ENCODE results near the gene GAS2L1.

Gene GAS2L1

DNA sequence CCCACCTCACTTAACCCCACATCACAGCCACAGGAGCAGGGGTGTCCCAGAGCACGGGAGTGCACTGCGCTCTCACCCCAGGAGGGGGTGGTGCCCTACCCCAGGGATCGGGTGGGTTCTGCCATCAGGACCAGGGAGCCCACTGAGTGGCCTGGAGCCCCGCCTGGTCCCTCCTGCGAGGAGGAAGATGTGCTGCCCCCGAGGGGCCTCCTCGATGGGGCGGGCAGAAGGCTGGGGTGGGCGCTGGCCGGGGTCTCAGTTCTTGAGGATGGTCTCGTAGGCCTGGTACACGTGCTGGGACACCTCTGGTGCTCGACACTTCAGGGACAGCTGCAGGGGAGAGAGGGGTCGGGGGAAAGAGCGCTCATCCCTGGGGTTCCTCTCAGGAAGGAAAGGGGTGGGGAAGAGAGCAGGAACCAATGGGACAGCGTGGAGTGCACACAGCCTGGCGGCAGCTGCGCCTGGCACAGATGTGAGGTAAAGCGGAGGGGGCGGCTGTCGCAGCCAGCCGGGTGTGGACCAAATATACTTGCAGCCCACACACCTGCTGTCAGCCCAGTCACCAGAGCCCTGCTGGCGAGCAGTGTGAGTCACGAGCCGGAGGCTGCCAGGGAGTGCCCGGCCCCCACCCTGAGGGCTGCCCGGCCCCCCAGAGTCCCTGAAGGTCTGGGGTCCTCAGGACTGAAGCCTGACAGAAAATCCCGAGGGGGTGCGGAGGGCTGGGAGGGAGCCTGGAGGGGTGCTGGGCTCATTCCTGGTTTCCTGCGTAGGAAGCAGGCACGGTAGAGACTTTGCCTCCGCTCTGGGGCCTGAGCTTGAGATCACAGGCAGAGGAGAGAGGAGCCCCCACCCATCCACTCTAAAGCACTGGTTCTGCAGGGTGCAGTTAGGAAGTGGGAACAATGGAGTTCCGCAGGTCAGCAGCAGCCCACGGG lies 22.4 kb downstream of the GAS2L1 start:
- DNase-seq, result no peak

DNA sequence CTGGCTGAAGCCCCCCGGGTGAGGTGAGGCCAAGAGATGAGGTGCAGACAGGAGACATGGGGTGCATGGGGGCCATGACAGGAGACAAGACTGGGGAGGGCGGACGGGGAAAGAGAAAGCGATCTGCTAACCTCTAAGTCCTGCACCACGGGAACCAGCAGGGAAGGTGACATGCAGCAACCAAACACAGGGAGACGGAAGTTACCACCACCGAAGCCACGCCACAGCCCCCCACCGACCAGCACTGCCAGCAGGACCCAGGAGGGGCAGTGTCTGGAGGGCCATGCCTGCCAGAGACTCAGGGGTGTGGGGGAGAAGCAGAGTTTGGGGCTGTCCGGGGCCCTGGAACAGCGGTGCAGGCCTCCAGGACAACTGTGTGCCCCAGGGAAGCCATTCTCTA lies 23.1 kb downstream of the GAS2L1 start:
- DNase-seq, result no peak

DNA sequence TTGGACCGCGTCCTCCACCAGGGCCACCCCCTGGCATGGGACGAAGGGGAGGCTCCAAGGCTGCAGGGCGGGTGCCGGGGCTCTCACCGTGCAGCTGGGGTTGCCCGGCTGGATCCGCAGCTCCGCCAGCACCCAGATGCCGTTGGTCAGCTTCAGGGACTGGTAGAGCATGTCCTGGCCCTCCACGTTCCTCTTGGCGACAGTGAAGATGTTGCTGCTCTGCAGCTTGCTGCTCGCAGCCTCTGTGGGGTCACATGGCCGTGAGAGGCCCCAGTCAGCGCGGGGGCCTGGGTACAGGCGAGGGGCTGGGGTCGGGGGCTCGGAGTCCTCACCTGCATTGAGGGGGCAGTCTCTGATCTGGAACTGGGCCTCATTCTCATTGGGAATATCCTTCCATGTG lies 23.8 kb downstream of the GAS2L1 start:
- DNase-seq, result no peak

DNA sequence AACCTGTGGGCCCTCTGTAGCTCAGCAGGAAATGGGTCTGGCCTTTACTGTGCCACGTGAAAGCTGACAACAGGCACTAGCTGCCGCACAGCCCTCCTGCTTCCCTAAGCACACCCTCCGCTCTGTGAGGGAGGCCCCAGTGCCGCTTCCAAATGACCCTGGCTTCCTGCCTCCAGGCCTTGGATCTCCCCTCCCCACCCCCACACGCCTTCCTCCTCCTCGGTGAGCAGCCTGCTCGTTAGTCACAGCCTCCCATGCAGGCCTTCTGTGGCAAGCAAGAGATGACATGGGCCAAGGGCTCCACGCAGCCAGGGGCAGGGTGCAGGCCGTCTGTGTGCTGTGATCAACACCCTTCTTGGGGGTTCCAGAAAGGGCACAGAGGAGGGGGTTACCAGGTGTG lies 24.3 kb downstream of the GAS2L1 start:
- no peak for DNase-seq

DNA sequence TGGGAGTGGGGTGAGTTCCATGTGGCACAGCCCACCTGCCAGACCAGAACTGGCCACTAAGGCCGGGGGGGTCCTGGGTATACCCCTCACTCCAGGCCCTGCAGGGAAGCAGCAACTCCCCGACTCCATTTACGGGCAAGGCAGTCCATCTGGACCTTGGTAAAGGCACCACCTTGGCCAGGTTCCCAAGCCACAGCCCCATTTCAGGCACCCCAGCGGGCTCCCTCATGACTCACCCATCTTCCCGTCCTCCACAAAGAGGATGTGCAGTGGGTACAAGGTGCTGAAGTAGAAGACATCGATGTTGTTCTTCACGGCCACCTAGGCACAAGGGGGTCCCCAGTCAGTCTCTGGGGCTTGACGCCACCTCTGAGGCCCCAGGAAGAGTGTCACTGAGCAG lies 24.8 kb downstream of the GAS2L1 start:
- DNase-seq, result no peak

DNA sequence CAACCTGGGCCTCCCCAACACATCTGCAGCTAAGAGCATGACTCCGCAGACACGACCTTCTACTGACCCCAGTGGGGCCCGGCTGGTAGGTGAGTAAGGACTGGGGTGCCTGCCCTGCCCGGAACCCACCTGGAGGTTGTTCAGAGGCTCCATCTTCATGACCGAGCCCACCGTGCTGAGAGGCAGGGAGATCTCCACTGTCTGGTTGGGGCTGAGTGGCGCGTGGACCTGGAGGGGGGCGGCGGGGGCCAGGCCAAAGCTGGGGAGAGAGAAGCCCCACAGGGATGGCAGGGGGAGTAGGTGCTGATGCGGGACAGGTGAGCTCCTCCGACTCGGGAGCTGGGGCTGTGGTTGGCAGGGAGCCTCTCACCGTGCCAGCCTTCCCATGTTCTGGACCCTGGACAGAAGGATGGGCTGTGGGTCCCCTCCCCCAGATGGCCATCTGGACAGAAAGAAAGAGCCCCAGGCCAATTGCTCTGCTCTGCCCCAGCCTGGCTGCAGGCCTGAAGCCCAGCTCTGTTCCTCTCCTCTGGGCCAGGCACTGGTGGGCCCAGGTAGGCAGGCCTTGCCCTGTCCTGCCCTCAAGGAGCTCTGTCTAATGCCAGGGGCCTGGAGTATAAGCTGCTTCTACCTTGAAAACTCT lies 25.3 kb downstream of the GAS2L1 start:
- no peak for DNase-seq

DNA sequence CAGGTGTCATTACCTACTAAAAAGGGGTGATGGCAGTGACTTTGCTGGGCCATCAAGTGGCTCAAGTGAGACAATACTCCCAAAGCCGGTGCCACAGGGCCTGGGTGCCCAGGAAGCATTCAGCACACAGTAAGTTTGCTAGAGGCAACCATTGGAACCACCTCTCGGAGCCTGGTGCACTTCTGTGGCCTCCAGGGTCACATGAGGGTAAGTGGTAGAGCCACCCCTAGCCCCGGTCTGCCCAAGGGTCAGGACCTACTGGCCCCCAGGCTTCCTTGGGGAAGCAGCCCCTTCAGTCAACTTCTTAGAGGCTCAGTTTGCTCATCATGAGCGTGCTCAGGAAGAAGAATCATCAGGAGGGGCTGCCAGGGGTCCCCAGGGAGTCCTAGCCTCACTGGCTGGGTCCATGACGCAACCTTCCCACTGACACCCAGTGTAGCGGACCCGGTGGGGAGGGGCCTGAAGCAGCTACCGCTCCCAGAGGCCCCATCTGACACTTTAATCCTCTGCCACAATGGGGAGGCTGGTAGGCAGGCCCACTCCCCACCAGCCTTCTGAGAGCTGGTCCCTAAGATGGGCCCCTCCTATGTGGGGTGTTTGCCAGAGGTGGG lies 26.5 kb downstream of the GAS2L1 start:
- no peak for DNase-seq

DNA sequence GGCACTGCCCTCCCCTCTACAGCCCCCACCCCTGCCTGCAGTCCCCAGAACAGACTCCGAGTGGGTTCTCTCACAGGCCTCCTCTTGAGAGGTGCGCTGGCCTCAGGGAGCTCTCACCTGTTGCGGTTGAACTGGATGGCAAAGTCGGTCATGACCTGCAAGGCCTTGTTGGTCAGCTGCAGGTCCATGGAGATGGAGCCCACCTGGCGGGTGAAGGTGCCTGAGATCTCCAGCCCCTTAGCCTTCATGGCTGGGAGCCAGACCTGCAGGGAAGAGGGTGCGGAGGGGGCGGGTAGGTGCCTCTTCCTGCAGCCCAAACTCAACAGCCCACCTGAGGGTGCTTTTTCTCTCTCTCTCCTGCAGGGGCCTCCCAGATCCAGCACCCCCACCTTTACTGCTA lies 27.7 kb downstream of the GAS2L1 start:
- DNase-seq, result no peak

DNA sequence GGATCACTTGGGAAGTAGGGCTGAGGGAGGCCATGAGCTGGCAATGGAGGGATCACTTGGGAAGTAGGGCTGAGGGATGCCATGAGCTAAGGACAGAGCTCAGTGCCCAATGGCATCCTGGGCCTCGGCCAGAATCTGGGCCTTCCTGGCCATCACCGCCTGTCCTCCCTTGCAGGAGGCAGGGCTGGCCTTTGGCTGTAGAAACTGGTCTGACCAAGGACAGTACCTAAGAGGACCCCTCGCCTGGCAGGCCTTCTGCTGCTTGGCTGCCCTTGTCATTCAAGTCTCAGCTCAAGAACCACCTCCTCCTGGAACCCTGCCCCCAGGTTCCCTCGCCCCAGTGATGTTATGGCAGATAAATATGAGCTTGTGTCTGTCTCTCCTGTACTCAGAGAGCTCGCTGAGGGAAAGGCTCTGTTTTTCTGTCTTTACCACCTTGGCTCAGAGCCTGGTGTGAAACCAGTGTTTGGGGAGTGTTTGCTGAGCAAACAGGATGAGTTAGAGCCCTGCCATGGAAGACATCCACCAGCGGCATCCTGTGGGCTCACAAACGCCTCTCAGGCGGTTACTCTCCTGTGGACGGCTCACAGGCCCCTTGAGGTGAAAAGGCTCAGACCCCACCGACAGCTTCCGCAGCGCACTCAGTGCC lies 28.4 kb downstream of the GAS2L1 start:
- no peak for DNase-seq

DNA sequence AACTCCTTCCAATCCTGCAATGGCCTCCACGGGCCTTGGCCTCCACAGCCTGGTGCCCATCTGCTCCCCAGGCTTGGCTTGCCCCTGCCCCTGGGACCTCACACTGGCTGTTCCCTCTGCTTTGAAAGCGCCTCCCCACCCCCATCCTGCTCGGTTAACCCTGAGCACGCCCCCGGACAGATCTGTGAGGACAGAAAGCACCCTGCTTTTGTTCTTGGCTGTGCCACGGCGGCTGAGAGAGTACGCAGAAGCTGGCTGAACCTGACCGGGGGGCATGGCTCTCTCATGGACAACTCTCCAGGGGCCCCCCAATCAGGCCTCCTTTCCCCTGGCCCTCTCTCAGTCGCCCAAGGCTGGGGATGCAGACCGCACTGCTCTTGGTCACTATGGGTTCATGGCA lies 29.2 kb downstream of the GAS2L1 start:
- no peak for DNase-seq

DNA sequence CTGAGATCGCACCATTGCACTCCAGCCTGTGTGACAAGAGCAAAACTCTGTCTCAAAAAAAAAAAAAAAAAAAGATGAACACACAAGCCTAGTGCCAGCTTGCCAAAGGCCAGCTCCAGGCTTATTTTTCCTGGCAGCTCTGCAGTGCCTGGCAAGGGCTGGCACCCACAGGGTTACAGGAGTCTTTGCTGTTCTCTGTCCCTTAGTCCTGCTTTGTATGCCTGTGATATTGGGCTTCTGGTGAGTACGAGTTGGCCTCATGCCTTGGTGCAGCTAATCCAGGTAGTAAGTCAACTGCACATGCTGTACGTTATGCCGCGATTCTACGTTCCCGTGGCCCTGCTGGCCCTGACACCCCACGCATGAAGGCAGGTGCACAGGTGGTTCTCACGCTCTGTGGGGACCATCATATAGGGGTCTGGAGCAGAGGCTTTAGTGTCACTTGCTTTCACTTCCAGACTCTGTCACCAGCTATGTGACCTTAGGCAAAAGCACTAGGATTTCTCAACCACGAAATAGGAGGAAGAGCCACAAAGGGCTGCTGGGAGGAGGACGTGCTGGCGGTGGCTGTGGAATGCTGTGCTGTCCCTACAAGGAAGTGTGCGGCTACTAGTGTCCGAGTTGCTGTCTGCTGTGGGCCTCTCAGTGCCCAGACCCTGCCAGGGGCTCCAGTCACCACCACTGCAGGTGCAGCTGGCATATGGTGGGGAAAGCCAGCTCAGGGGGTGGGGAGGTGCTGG lies 30.5 kb downstream of the GAS2L1 start:
- DNase-seq, result no peak

DNA sequence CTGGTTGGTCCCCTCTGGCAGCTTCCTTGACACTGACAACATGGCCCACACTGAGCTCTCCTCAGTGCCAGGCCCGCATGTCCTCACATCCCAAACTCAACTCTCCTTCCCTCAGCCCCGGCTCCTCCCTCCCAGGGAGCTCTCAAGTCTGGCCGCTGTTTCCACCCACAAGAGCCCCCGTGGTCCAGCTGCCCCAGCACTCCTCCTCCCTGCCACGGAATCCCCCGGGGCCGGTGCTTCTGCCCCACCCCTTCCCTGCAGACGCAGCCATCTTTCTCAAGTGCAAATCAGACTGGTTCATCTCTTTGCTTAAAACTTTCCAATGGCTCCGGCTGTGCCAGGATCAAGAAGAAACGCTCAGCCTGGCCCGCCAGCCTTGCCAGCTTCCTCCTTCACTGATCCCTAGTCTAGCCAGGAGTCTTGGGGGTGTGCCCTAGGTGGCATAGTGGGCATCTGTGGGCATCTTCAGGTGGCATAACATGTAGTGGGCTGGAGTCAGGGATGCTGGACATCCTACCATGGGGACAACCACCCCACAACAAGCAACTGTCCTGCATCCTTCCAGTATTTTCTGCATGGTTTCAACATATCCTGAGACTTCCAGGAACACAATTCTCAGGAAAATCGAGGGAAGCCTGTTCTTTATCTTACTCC lies 31.3 kb downstream of the GAS2L1 start:
- no peak for DNase-seq

DNA sequence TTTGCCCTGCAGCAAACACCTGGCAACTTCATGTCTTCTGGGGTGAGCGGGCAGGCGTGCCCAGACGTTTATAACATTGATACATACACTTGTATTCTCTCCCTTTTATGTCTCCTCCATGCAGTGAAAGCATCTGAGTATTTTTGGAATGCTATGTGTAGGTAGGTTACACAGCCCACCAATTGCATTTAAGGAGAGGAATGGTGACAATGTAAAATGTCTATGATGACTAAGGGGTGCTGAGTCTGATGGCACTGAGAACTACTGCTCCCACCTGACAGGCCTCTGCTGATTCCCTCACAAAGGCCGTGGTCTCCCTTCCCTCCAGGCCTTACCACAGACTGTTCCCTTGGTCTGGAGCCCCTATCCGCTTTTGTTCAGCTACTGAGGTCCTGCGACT lies 31.9 kb downstream of the GAS2L1 start:
- no peak for DNase-seq

DNA sequence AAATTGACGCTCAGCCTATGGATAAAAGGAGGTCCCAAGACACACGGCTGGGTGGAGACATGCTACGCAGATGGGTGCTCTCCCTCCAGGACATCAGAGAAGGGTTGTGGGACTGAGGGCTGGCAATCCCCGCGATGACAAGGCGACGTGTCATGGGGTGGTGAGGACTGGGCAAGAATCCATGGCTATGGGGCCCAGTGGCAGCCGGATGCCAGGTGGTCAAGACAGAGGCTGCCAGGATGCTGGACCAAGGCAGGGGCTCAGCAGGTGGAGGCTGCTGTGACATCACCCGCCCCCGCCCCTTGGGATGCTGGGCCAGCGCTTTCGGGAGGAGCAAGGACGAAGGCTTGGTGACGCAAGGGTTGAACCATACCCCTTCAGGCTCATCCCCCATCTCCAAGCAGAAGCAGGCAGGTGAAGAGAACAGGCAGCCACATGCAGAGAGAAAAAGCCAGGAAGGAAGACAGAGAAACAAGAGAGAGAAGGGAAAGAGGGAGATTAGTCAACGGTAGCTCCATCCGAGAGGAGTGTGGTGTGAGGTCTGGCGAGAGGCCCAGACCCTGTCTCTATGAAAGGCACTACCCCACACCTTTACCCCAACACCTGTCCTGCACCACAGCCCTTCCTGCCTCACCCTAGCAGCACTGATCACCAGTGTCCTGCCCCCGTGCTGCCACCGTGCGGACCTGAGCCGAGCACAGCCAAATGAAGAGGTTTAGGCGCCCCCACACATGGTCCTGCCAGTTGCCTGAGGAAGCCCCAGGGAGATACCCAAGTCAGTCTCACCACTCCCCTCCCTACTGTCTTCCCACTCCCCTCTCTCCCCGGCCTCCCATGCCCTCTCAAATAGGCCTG lies 33.2 kb downstream of the GAS2L1 start:
- DNase-seq, result no peak

DNA sequence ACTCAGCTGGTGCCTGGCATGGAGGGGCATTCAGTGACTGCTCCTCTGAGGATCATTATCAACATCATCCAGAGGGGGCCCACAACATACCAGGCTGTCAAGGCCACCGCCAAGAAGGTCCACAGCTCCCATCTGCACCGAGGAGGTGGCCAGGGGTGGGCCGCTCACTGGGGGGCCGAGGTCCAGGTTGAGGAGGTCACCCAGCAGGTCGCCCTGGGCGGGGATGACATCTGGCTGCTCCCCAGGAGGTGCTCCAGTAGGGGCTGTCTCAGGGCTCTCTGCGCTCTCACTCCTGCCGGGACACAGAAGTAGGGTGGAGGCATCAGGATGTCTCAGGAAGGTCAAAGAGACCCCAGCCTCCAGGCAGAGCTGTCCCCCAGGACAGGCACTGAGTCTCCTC lies 34.1 kb downstream of the GAS2L1 start:
- no peak for DNase-seq

DNA sequence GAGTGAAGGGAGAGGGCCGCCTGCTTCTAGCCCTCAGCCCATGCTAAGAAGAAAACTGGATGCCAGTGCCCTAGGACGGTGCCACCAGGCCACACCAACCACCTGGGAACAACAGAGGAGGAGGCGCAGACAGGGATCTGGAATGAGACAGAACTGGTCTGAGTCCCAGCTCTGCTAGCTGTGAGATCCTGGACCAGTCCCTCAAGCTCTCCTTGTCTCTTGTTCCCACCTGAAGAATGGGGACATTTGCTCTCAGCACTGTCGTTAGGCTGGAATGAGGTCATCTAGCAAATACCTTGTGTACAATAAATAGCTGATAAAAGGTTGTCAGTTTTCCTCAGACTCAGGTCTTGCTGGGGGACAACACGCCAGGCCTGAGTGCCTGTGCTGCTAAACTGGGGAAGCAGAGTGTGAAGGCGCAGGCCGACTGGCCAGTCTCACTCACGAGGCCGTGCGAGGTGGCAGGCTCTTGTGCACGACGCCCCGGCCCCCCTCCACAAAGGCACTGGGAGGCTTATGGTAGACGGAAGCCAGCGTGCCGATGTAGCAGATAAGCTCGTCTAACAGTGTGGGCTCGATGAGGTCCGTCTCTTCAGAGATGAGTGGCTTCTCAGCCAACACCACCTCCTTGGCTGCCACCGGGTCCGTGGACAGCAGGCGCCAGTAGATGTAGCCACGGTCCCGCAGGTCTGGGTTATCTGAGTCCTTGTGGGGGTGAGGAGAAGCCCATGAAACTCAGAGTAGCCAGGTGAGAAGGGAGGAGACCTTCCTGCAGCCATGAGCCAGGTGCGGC lies 34.8 kb downstream of the GAS2L1 start:
- DNase-seq, result no peak

DNA sequence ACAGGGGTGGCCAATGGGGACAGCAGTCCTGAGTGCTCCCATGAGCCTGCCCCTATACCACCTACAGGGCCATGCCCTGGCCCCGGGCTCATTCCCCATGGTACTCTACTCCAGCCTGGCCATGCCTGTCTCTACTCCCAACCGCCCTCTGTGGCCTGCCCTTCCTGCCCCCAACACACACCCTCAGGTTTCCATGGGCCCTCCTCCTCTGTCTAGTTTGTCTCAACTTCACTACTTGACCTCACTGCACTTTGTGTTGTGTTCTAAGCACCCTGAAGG lies 35.3 kb downstream of the GAS2L1 start:
- no peak for DNase-seq

DNA sequence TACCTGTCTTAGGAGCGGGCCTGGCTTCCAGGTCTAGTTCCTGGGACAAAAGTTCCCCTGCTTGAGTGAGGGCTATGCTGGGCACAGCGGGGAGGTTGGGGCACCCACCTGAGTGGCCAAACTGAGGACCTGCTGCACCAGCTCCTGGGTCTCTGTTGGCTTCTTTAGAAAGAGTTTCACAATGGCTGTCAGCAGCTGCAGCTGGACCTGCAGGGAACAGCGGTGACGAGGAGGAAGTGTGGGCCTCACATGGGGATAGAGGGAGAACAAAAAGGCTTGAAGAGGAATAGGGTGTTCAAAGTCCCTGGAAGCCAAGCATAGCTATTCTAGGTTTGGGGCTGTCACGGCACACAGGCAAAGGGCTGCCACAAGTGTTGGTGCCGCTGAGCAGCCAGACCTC lies 35.7 kb downstream of the GAS2L1 start:
- DNase-seq, result no peak

DNA sequence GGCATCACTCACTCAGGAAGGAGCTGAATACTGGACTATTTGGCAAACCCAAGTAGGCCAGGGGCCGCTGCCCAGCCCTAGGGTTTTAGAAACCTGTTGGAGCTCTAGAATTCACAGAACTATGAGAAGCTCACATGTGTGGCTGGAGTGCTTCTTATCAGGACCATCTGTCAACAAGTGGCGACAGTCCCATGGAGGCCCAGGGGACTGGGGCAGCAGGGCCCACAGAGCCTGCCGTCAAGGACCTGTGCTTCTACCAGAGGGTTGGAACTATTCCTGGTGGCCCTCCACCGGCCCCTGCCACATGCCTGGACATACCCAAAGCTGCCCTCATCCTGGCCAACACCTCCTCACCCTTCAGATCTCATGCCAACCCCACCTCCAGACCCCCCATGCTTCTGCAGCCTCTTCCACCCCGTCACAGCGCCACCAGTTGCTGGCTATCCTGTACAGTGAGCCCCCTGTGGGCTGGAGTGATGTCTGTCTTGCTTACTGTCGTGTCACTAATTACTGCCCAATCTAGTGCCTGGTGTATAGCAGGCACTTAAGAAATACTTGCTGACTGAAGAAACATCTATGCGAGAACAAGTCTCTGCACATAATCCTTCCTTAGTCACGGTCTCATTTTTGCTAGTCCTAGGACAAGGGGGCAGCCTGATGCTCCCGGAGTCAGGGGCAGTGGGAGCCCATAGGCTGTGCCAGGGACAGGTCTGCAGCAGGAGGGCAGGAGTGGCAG lies 36.3 kb downstream of the GAS2L1 start:
- no peak for DNase-seq

DNA sequence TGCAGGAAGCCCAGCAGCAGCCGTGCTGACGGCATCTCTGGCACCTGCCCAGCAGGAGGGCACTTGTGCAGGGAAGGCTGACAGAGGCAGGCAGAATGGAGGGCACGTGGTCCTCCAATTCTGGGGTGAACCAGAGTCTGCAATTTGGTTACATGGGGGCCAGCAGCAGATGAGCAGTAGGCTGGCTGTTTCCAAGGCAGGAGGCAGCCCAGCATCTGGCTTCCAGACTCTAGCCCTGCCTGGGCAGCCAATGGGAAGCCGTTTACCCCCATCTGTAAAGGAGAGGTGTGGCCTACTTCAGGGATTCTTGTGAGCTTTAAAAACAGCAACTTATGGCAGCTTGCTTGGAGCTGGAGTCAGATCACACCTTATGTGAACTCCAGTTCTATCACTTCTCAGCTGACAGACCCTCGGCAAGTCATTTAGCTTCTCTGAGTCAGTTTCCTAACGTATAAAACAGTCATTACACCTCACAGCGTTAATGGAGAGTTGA lies 36.9 kb downstream of the GAS2L1 start:
- no peak for DNase-seq
